DND-41 (cell line): ENCODE measurements around the gene DPF1.

Source experiments
- EZH2 ChIP-seq: IDR thresholded peaks from 3 replicates; pipeline ENCODE4 v1.6.1; 2012; ENCODE audit warnings: borderline replicate concordance, low read depth, mild to moderate bottlenecking, moderate library complexity, low read length, inconsistent platforms; ENCODE audit not compliant: severe bottlenecking
- TF ChIP-seq, protein P1 (sequence below): IDR thresholded peaks from 2 replicates; pipeline ENCODE4 v1.5.1; 2012; ENCODE audit warnings: borderline replicate concordance, low read length, moderate library complexity, mild to moderate bottlenecking; ENCODE audit not compliant: poor library complexity, severe bottlenecking; ENCODE audit errors: extremely low read depth

DNA sequence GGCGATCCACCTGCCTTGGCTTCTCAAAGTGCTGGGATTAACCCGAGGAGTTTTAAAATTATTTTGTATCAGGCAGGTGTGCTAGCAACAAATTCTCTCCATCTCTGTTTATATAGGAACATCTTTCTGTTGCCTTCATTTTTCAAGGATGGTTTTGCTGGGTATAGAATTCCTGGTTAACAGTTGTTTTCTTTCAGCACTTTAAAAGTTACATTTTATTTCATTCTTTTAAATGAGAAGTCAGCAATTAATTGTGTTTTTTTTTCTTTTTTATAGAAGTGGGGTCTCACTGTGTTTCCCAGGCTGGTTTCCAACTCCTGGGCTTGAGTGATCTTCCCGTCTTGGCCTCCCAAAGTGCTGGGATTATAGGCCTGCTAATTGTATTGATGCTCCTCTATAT is 44.0 kb downstream of the DPF1 start:
- TF ChIP-seq, protein P1, sequence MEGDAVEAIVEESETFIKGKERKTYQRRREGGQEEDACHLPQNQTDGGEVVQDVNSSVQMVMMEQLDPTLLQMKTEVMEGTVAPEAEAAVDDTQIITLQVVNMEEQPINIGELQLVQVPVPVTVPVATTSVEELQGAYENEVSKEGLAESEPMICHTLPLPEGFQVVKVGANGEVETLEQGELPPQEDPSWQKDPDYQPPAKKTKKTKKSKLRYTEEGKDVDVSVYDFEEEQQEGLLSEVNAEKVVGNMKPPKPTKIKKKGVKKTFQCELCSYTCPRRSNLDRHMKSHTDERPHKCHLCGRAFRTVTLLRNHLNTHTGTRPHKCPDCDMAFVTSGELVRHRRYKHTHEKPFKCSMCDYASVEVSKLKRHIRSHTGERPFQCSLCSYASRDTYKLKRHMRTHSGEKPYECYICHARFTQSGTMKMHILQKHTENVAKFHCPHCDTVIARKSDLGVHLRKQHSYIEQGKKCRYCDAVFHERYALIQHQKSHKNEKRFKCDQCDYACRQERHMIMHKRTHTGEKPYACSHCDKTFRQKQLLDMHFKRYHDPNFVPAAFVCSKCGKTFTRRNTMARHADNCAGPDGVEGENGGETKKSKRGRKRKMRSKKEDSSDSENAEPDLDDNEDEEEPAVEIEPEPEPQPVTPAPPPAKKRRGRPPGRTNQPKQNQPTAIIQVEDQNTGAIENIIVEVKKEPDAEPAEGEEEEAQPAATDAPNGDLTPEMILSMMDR: no peak
- TF ChIP-seq EZH2: no peak
